GM19324 (cell line): Measurements from ENCODE around the gene RASGRP1.

Source experiments
- ATAC-seq: cut with Tn5 transposase; IDR thresholded peaks from one replicate; pipeline ENCODE4 v1.9.1; 2021; ENCODE audit warnings: mild to moderate bottlenecking, moderate library complexity; ENCODE audit not compliant: unreplicated experiment, low FRiP score

RASGRP1 gene

DNA sequence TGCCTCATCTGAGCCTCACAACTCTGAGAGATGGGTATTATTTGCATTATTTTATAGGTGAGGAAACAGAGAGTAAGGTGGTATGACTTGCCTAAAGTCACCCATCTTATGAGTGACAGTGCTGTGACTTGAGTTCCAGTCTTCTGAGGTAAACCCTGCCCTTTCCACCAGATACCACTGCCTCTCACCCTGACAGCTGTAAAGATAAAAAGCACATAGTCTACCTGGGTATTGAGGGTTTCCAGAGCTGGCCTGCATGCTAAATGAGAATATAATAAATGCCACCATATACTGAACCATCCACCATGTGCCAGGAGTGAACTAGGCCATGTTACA lies 25.6 kb downstream of the RASGRP1 start:
- no peak for ATAC-seq

DNA sequence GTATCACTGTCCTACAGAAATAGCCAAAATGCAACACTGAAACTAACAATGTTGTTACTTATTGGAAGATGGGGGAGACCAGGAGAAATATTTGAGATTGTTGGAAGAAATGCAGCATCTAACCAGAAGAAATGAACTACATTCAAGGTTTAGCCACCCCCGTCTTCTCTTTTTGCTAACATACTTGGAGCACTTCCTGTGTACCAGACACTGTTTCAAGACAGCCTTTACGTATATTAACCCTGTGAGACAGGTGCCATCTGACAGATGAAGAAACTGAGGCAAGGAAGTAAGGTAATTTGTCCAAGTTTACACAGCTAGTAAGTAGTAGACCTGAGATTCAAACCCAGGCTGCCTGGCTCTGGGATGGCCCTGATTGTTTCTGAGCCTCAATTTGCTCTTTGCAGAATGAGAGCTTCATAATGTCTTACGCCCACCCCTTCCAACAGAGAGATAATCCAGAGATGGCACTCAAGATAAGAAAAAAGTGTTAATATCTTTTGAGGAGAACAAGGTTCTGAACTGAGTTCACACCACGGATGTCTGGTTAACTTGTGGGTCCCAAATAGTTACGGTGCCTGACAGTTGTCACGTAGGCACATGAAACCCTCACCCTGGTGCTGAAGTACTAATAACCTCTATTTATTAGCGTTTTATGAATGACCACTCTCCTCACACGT lies 26.1 kb downstream of the RASGRP1 start:
- no peak for ATAC-seq

DNA sequence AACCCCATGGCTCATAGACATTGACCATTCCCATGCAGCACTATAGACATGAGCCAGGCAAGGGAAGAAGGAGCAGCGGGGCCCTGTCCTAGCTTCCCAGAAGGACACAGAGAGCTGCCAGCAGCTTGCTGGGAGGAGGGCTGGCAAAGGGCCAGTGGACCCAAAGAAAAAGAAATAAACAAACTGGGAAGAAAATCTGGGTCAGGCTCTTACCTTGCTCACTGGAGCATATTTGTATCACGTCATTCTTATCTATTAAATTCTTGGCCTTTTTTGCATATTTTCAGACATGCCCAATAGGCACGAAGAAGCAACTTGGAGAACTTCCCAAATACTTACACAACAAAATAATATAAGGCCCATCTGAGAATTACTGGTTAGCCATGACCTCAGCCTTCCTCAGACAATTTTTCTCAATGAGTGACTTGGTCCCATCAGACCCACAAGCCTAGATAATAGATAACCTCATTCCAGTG lies 28.4 kb downstream of the RASGRP1 start:
- ATAC-seq = no peak

DNA sequence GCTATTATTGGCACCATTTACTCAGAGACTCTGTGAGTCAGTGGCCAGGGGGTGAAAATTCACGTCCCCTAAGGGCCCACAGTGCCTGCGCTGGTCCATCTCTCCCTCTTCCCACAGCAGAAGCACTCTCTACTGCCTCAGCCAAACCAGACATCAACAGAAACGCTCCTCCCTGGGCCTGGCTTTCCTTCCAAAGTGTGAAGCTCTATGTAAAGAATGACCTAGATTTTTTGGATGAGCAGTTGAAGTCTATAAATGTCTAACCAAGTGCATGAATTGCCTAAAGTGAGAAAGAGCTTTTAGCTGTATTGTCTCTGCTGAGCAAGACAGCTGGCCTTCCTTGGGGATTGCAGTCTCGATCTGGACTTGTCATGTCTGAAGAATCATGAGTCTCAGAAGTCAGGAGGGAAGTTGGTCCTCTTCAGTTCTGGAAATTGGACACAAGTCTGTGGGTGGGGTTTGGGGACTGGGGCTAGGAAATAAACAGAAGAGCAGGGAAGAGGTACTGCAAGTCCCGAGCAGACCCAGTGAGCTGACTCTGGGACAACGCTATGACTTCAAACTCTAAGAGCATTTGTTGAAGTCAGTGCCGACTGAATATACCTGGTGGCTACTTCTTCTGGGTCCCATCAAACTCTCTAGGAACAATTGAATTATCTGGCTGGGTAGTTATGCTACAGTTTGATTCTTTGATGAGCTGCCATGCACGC lies 29.0 kb downstream of the RASGRP1 start:
- no peak for ATAC-seq

DNA sequence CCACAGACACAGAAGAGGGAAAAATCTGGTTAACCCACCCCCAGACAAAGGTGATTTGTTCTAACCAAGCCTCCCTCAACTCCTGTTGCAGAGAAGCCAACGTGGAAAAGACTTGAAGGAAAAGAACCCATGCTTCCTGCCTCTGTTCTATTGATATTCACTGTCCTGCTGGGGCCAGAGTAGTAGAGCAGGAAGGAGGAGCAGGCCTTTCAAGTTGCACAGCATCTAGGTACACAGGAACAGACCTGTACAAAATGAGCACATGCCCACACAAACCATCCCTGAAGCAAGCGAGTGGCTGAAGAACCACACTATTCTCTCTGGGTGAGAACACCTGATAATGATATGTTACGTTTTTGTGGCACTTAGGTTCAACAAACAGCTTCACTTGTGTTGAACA lies 29.9 kb downstream of the RASGRP1 start:
- ATAC-seq = no peak

DNA sequence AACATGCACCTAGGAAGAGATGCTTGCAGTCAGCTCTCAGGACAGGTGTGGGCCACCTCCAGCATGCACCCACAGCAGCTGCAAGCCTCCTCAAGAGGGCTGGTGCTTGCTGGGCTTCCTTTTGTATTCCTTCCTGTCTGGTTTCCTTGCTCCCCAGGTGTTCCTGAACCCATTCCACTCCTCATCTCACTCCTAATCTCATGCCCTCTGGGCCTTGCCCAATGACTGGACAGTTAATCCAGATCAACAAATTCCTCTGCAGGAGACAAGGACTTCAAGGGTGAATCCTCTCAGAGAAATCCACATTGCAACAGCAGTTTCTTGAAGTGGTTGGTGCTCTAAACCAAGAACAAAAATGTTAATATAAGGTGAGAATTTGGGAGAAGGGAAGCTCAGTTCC lies 30.7 kb downstream of the RASGRP1 start:
- ATAC-seq = no peak

DNA sequence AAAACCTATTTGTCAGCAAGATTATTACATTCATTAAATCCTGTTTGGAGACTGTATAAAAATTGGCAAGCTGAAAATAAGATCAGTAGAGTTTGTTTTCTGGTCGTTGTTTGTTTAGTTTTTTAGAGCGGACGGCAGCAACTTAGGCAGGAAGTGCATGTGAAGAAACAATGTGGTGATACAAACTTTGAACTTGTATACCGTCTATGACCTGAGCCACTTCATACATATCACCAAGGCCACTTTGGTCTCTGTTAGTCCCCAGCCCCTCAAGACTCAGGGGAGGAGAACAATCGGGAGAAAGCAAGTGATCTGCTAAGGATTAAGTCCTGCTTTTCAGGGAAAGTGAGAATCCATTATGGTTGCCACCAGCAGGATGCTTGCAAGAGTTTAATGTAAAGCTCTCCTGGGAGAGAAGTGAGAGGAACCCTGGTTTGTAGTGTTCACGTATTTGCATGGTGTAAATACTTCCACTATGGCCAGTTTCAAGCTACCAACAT lies 31.1 kb downstream of the RASGRP1 start:
- no peak for ATAC-seq

DNA sequence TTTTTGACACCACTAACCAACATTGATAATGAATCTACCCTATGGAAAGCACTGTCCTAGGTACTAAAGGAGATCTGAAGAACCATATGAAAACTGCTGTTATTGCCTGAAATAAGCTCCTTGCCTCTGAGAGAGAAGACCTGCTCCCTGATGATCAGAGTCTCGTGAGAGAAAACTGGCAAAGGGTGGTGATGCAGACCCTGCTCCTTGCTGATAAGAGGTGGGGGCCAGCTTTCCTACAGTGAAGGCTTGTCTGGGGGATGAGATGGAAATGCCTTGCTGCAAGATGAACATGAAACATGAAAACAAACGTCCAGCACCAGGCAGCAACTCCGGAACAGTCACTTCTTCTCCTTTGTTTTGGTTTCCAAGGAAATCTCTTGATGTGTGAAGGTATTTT lies 31.9 kb downstream of the RASGRP1 start:
- no peak for ATAC-seq

DNA sequence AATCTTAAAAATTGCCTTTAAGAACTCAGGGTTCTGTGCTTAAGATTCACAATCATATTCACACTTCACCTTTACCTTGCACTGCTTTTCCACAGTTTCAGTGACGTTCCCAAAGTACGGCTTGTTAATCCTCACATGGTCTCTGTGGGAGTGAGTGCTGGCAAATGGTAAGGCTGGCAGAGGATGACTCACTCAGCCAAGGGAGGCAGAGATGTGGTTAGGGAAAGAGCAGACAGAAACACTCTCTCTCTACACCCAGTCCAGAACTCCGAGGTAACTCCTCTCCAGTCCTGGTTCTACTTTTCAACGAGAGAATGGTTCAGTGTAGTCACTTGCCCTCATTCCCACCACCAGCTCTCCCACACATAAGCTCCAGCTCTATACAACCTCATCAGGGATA lies 33.1 kb downstream of the RASGRP1 start:
- ATAC-seq = no peak

DNA sequence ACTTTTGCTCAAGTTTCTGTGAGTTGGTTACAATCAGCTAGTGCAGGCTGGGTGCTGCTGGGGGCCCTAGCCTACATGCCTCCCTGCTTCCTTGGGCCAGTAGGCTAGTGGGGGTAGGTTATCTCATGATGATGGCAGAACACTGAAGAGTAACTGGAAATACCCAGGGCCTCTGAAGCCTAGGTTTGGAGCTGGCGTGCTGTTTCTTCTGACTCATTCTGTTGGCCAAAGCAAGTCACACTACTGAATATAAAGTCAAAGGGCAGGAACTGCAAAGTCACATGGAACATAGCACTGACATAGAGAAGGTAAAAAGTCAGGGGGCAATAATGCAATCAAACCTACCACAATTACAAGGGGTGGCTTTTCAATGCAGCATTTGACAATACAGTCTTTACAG lies 34.5 kb downstream of the RASGRP1 start:
- no peak for ATAC-seq

DNA sequence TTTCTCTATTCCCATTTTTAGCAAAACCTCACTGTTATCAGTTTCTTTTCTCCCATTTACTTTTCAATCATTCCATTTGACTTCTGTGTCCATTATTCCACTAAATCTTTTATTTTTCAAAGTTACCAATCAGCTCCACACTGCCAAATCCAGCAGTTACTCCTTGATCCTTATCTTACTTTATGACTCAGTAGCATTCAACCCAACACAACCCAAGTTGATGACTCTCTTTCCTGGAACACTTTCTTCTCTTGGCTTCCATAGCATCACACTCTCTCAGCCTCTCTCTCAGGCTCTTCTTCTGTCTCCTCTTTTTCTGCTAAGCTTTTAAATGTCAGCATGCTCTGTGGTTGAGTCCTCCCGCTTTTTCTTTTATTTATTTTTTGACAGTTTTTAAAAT lies 36.3 kb downstream of the RASGRP1 start:
- no peak for ATAC-seq

DNA sequence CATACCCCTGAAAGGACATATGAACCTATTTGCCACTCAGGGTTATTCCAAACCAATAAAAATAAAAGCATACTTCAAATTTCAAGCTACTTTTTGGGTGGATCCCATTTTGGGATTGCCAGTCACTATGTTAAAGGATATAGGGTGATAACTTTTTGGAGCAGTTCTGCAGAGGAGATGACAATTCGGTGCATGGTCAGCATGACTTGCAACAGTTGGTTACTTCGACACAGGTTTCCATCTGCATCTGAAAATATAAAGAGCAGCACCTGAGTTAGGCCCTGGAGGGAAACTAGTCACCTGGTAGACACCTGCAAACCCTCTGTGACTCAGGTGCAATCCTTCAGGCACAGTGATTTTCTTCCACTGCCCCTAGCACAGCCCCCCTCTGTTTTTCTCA lies 38.5 kb downstream of the RASGRP1 start:
- ATAC-seq = no peak

DNA sequence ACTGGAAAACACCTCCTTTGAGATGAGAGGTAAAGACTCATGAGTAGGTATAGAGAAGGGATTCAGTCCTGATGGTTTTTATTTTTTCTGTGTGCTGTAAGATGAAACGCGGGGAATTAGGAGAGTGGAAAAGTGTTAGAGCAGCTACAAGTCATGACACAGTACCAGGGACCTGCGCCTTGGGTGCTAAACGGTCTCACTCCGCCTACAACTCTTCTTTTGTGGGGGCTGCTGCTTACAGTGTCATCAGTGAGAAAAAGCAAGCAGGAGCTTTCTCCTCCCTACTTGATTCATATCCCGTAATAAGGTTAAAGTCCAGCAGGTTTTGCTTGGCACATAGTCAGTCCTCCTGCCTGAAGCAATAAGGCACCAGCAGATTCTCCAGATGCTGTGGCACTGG lies 39.1 kb downstream of the RASGRP1 start:
- ATAC-seq = no peak

DNA sequence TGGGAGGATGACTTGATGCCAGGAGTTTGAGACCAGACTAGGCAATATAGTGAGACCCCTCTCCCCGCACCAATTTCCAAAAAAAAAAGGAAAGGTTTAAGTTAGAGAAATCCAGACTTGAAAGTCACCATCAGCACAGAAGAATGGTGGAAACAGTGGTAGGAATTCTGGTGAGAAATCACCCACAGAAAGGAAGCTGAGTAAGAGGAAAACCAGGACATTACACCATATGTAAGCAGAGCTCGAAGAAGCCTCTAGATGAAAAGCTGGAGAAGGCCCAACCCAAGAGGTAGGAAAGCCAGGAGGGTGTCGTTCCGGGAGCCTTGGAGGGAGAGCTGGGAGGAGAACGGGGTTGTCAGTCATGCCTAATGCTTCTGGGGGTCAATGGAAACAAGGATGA lies 40.5 kb downstream of the RASGRP1 start:
- ATAC-seq = no peak

DNA sequence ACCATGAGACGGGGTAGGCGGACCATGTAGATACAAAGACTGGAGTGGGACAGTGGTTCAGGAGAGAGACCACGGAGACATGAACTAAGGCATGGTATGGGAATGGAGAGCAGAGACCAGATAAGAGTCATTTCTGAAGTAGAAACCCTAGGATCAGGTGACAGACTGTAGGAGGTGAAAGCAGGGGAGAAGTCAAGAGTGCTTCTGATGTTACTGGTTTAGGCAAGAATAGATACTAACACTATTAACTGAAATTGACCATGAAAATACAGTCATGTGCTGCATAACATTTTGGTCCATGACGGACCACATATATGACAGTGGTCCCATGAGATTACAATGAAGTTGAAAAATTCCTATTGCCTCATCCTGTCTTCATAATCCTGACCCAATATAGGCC lies 41.7 kb downstream of the RASGRP1 start:
- ATAC-seq = no peak

DNA sequence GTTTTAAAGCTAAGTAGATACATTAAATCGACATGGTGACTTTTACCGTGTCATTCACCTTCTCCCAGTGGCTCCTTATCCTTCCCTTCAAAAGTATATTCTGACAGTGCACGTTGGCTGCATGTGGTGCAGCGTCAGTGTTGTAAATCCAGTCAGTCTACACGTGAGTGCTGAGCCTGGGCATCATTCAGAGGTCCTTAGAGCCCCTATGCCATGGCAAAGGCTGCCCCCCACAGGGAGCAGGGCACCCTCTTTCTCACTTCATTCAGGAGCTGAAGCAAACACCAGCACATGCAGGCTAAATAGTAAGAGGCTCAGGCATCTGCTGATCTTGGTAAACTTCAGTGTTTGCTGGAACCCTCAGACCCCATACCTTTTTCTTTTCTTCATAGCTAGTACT lies 43.3 kb downstream of the RASGRP1 start:
- ATAC-seq = no peak

DNA sequence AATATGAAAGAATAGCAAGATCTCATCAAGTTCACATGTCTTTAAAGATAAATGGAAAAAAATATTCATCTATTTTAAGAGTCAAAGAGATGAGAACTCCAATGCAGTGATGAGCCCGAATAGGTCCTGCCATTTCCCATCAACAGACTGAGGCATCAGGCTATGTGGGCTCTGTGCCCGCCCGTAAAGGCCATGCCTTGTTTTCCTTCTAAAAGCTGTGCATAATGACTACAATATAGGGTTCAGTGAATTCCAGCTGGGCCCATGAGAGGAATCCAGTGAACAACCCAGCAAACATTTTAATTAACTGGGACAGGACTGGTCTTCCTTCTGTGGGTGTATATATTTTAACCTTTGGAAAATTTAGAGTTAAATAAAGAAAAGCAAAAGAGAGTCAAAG lies 44.6 kb downstream of the RASGRP1 start:
- ATAC-seq = no peak

DNA sequence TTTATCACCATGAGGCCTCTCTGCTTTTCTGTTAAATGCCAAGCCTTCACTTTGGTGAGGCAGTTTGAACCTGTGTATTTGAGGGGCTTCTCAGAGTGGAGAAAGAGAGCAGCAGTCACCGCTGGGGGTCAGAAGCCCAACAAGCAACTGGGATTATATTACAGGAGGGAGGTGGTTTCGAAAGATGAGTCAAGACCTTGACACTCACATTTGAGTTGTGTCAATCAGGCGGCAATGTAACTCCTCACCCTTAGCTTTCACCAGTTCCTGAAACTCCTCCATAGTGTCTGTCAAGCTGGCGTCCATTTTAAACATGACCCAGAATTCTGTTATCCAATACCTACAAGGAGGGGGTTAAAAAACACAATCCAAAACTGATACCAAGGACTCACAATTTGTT lies 46.5 kb downstream of the RASGRP1 start:
- no peak for ATAC-seq

DNA sequence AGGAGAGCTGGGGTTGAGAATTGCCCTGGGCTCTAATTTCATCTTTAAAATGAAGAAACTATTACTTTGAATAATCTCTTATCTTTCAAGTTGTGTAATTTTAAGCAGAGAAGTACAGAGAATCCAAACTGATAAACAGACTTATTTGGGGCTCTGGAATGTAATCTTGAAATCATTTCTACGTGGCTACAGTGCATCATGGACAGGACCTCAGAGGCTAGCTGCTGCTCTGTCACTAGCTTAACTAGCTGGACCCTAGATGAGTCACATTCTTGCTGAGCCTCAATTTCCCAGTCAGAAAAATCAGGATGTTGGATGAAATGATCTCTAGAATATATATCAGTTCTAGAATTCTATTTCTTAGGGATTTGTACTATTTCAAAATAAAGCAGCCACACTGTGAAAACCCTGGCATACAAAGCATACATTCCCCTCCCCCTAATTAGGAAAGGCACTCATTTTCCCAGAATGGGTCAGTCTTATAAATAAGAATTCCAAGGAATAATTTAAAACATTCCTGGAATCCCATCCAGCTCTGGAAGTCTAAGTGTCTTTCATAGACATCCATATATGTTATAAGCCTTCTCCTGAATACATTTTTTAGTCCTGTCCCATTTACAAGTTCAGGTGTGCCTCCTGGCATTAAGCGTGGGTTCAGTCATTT lies 47.2 kb downstream of the RASGRP1 start:
- no peak for ATAC-seq

DNA sequence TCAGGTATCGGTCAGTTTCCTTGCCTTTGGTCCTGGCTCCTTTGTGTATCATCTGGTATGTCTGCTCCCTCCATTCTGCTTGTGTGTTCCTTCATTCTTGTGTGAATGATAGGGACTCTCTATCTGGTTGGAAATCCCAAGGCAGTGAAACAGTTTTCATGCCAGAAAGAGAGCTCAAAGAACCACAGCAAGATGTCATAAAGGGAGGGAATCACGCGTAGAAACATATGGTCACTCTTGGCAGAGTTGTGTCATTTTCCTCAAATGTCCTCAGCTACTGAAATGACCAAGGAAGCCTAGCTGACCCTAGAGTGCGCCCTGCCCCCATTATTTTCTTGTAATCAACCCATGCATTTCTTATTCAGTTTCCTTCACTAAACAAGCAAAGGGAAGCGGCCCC lies 48.0 kb downstream of the RASGRP1 start:
- no peak for ATAC-seq

DNA sequence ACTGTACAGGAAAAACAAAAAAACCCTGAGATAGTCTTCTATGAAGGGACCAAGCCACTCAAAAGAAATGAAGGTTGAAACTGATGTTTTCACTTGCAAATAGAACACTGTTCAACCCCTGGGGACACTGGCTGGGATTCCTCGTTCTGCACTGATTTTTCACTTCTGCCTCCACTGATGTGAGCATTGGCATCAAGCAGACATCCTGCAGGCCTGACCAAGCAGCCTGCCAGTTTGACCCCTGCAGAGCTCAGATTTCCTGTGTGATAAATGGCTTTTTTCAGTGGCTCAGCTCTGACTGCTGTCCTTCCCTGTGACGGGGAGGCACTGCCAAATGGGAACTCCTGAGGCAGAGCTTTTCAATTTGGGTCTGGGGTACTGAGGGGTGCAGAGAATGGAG lies 50.0 kb downstream of the RASGRP1 start:
- peak; percentile 82 for ATAC-seq

DNA sequence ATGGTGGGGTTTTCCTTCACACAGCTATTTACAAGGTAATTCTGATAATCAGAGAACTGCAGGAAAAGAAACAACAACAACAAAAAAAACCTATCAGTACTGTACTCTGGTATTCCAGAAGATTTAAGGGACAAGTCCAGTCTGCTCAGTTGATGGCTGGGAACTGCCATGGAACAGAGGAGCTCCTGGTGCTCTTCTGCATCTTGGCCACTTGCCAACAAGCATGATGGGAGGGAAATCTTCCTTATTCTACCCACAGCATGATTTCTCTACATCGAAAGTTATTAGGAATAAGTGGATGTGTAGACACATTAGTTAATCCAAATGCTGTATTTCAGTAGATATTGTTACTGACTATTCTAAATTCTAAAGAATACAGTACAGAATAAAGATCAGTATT lies 51.7 kb downstream of the RASGRP1 start:
- no peak for ATAC-seq
